ENCODE results near the gene INSC.

Gene INSC

DNA sequence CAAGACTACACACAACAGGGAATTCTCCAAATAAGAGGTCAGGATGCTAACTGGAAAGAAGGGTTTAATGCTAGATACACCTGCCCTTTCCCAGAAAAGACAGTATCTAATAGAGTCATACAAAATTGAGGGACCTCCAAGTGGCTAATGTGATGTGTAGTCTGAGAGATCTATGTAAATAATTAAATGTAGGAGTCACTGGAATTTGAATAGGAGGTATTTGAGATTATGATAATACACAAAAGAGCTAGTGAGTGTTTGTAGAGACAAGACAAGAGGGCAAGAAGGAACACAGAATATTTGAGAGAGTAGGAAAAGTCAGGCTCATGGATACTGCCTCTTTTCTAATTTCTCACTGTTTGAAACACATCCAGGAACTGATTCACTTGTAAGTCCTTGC, 15.5 kb upstream of the INSC start:
- no peaks in the 10 kb centered on the region for H4K20me1 ChIP-seq (ENCODE audit: insufficient read depth, low read length)
- H3K27me3 ChIP-seq (ENCODE audit: insufficient read depth, low read length): no peaks in the 10 kb centered on the region
- H3K27ac ChIP-seq (ENCODE audit: low read depth, low read length, poor library complexity, severe bottlenecking): no peak overlapping the region
- no peak overlapping the region for H3K9ac ChIP-seq (ENCODE audit: low read length)
- no peaks in the 10 kb centered on the region for H3K36me3 ChIP-seq (ENCODE audit: insufficient read depth, low read length)
- no peak overlapping the region for H3K4me2 ChIP-seq (ENCODE audit: low read length)
- H3K9me3 ChIP-seq (ENCODE audit: low read length): no peaks in the 10 kb centered on the region
- no peak overlapping the region for H3K4me3 ChIP-seq (ENCODE audit: low read depth, low read length, poor library complexity, severe bottlenecking)
- H3K9me2 ChIP-seq (ENCODE audit: low read depth, low read length): no peaks in the 10 kb centered on the region
- H2AFZ ChIP-seq (ENCODE audit: low read length): no peak overlapping the region
- no peaks in the 10 kb centered on the region for H3F3A ChIP-seq (ENCODE audit: insufficient read depth, low read length)
- H3K79me2 ChIP-seq (ENCODE audit: insufficient read depth, low read length): no peaks in the 10 kb centered on the region
- no peaks in the 10 kb centered on the region for H3K4me1 ChIP-seq (ENCODE audit: insufficient read depth, low read length, severe bottlenecking)
- TF ChIP-seq EZH2 (IDR thresholded peaks at IDR 0.05; ENCODE audit: borderline replicate concordance, low read length) (no peak), CTCF (IDR thresholded peaks at IDR 0.05; ENCODE audit: low read length) (no peak)

DNA sequence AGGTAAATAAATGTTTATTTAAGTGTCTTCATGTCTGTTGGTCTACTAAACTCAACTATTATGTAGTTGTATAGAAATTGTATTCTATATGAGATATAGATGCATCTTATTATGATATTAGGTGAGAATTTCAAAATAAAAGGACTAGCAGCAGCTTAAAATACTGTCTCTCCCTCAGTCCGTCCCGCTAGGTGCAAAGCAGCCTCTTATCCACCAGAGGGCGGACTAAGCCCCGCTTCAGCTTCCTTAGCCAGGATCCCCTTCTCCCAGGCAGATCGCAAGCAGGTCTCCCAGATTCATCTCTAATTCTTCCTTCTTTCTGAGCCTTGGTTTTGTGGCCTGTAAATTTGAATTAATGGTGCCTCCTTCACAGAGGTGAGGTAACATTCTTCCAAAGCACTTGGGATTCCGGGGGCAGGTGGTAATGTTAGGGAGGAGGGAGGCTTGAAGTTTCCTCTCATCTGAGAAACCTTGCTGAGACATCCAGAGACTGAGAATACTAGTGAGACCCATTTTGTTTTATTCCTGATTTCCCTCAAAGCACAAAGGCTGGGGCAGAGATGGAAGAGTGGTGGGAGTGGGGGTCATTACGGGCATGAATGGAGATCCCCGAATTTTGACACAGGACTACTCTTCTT, 13.5 kb upstream of the INSC start:
- H3K4me2 ChIP-seq (ENCODE audit: low read length): no peak overlapping the region

GRCh38 chr11:15104166-15104565, 10.6 kb upstream of the INSC start:
- no peak overlapping the region for H3K9ac ChIP-seq (ENCODE audit: low read length)
- H3K27me3 ChIP-seq (ENCODE audit: insufficient read depth, low read length): no peaks in the 10 kb centered on the region
- H3K36me3 ChIP-seq (ENCODE audit: insufficient read depth, low read length): no peaks in the 10 kb centered on the region
- H3K79me2 ChIP-seq (ENCODE audit: insufficient read depth, low read length): no peaks in the 10 kb centered on the region
- H3K4me2 ChIP-seq (ENCODE audit: low read length): no peak overlapping the region
- H2AFZ ChIP-seq (ENCODE audit: low read length): no peak overlapping the region
- no peaks in the 10 kb centered on the region for H3K9me2 ChIP-seq (ENCODE audit: low read depth, low read length)
- H4K20me1 ChIP-seq (ENCODE audit: insufficient read depth, low read length): no peaks in the 10 kb centered on the region
- no peak overlapping the region for H3K27ac ChIP-seq (ENCODE audit: low read depth, low read length, poor library complexity, severe bottlenecking)
- no peaks in the 10 kb centered on the region for H3F3A ChIP-seq (ENCODE audit: insufficient read depth, low read length)
- TF ChIP-seq EZH2 (IDR thresholded peaks at IDR 0.05; ENCODE audit: borderline replicate concordance, low read length) (no peak), CTCF (IDR thresholded peaks at IDR 0.05; ENCODE audit: low read length) (no peak)
- H3K4me3 ChIP-seq (ENCODE audit: low read depth, low read length, poor library complexity, severe bottlenecking): no peak overlapping the region
- no peaks in the 10 kb centered on the region for H3K9me3 ChIP-seq (ENCODE audit: low read length)
- H3K4me1 ChIP-seq (ENCODE audit: insufficient read depth, low read length, severe bottlenecking): no peaks in the 10 kb centered on the region

More for the DNA sequence above, 13.5 kb upstream of the INSC start:
- no peaks in the 10 kb centered on the region for H3K9me3 ChIP-seq (ENCODE audit: low read length)
- H2AFZ ChIP-seq (ENCODE audit: low read length): no peak overlapping the region
- no peaks in the 10 kb centered on the region for H3K36me3 ChIP-seq (ENCODE audit: insufficient read depth, low read length)
- H3K9me2 ChIP-seq (ENCODE audit: low read depth, low read length): no peaks in the 10 kb centered on the region
- no peak overlapping the region for H3K9ac ChIP-seq (ENCODE audit: low read length)
- no peak overlapping the region for H3K27ac ChIP-seq (ENCODE audit: low read depth, low read length, poor library complexity, severe bottlenecking)
- no peaks in the 10 kb centered on the region for H3K27me3 ChIP-seq (ENCODE audit: insufficient read depth, low read length)
- no peak overlapping the region for H3K4me3 ChIP-seq (ENCODE audit: low read depth, low read length, poor library complexity, severe bottlenecking)
- no peaks in the 10 kb centered on the region for H3K4me1 ChIP-seq (ENCODE audit: insufficient read depth, low read length, severe bottlenecking)
- H3F3A ChIP-seq (ENCODE audit: insufficient read depth, low read length): no peaks in the 10 kb centered on the region
- TF ChIP-seq CTCF (IDR thresholded peaks at IDR 0.05; ENCODE audit: low read length): peak; percentile 85
- no peak for TF ChIP-seq EZH2 (IDR thresholded peaks at IDR 0.05; ENCODE audit: borderline replicate concordance, low read length)
- H4K20me1 ChIP-seq (ENCODE audit: insufficient read depth, low read length): no peaks in the 10 kb centered on the region
- H3K79me2 ChIP-seq (ENCODE audit: insufficient read depth, low read length): no peaks in the 10 kb centered on the region

Data from OCI-LY1 (cell line).